Retina (tissue), 1 donor: ENCODE measurements around the gene OR8D2.

Experiments used
- DNase-seq: peaks from one replicate; pipeline ENCODE4 v3.0.0-alpha.2; 2016

The OR8D2 gene

GRCh38 chr11:124320097-124320496 lies at the start of gene OR8D2:
Gene OR8D2, minus strand, starts transcription at chr11:124320197. Its CDS starts 0 bp downstream, at chr11:124320197.
- no peak for DNase-seq

GRCh38 chr11:124359566-124359965 lies 39.6 kb upstream of the OR8D2 start:
- DNase-seq = no peak

GRCh38 chr11:124346311-124346955 lies 26.4 kb upstream of the OR8D2 start:
- DNase-seq = no peak

GRCh38 chr11:124344346-124344745 lies 24.3 kb upstream of the OR8D2 start:
- no peak for DNase-seq

- no peak for DNase-seq
Observed at GRCh38 chr11:124340142-124340447, 20.1 kb upstream of the OR8D2 start.

- no peak for DNase-seq
Observed at GRCh38 chr11:124339396-124340141, 19.6 kb upstream of the OR8D2 start.

GRCh38 chr11:124331873-124332272 lies 11.9 kb upstream of the OR8D2 start:
- no peak for DNase-seq

GRCh38 chr11:124329787-124330478 lies 9.9 kb upstream of the OR8D2 start:
- DNase-seq = no peak

GRCh38 chr11:124327775-124328174 lies 7.8 kb upstream of the OR8D2 start:
- DNase-seq = no peak

GRCh38 chr11:124322356-124322755 lies 2.4 kb upstream of the OR8D2 start:
- DNase-seq = no peak

- no peak for DNase-seq
Observed at GRCh38 chr11:124315052-124315451, 4.9 kb downstream of the OR8D2 start.

GRCh38 chr11:124313849-124314248 lies 6.1 kb downstream of the OR8D2 start, which contains the start of gene OR8D1:
Gene OR8D1, minus strand, starts transcription at chr11:124313949. Its CDS starts 3,183 bp downstream, at chr11:124310766.
- DNase-seq = no peak

- DNase-seq = no peak
Observed at GRCh38 chr11:124313131-124313530, 6.9 kb downstream of the OR8D2 start.

- no peak for DNase-seq
Observed at GRCh38 chr11:124311670-124312069, 8.3 kb downstream of the OR8D2 start.

- DNase-seq = no peak
Observed at GRCh38 chr11:124311269-124311668, 8.7 kb downstream of the OR8D2 start.

GRCh38 chr11:124310721-124311120 lies 9.3 kb downstream of the OR8D2 start:
- no peak for DNase-seq

GRCh38 chr11:124307093-124307492 lies 12.9 kb downstream of the OR8D2 start:
- no peak for DNase-seq

- DNase-seq = no peak
Observed at GRCh38 chr11:124302347-124303125, 17.5 kb downstream of the OR8D2 start.

GRCh38 chr11:124301548-124301947 lies 18.4 kb downstream of the OR8D2 start:
- no peak for DNase-seq

GRCh38 chr11:124297921-124298320 lies 22.1 kb downstream of the OR8D2 start:
- DNase-seq = no peak

- DNase-seq = no peak
Observed at GRCh38 chr11:124296016-124296415, 24.0 kb downstream of the OR8D2 start.

GRCh38 chr11:124294687-124295086 lies 25.3 kb downstream of the OR8D2 start:
- DNase-seq = no peak
